NOMO-1 treated with dmso at 0.1 percent for 144 hours (cell line): Measurements from ENCODE around the gene CC2D1A.

Experiments used
- DNase-seq: peaks from one replicate; lab custom pipeline; 2025; ENCODE audit not compliant: unreplicated experiment; lab: John Stamatoyannopoulos, UW

Gene CC2D1A

GRCh38 chr19:13978351-13979243, 72.6 kb downstream of the CC2D1A start:
- no peak for DNase-seq

- no peak for DNase-seq
Measured at GRCh38 chr19:13979244-13979615, 73.2 kb downstream of the CC2D1A start.

GRCh38 chr19:13979686-13980085, 73.7 kb downstream of the CC2D1A start:
- no peak for DNase-seq

- no peak for DNase-seq
Measured at GRCh38 chr19:13980340-13980739, 74.3 kb downstream of the CC2D1A start.
